Endothelial cell of umbilical vein (primary cell): Measurements from ENCODE around the gene C1QTNF5.

Source experiments
- CTCF ChIP-seq, 2 donors: IDR thresholded peaks; 1 replicate in 1 of 2; 2 replicates in 1 of 2; pipeline ENCODE4 v1.5.1; 2011; ENCODE audit warnings: low read length in 2 of 2, mild to moderate bottlenecking in 2 of 2, moderate library complexity in 2 of 2, control low read depth in 1 of 2, inconsistent platforms in 1 of 2, low read depth in 1 of 2; ENCODE audit not compliant: insufficient read depth in 1 of 2; ENCODE audit errors: extremely low read depth in 1 of 2
- EZH2 ChIP-seq: IDR thresholded peaks from 2 replicates; pipeline ENCODE4 v1.6.1; 2012; ENCODE audit warnings: borderline replicate concordance, low read depth, mild to moderate bottlenecking, moderate library complexity, low read length, inconsistent platforms; ENCODE audit not compliant: severe bottlenecking
- FOS ChIP-seq: IDR thresholded peaks from 2 replicates; pipeline ENCODE4 v1.6.1; 2011; ENCODE audit warnings: mild to moderate bottlenecking, low read length, moderate library complexity, borderline replicate concordance; ENCODE audit not compliant: insufficient read depth
- GATA2 ChIP-seq: IDR thresholded peaks from 2 replicates; pipeline ENCODE4 v1.7.0; 2011; ENCODE audit warnings: low read depth, mild to moderate bottlenecking, moderate library complexity, mixed read lengths, low read length; ENCODE audit not compliant: insufficient read length, insufficient read depth
- JUN ChIP-seq: IDR thresholded peaks from 2 replicates; pipeline ENCODE4 v1.6.1; 2011; ENCODE audit warnings: borderline replicate concordance, low read depth; ENCODE audit not compliant: insufficient read length, insufficient read depth
- MAX ChIP-seq: IDR thresholded peaks from 2 replicates; pipeline ENCODE4 v1.6.1; 2011; ENCODE audit not compliant: insufficient read depth, insufficient read length
- POLR2A ChIP-seq: IDR thresholded peaks from 2 replicates; pipeline ENCODE4 v1.6.1; 2012; ENCODE audit warnings: low read depth, mild to moderate bottlenecking, control low read depth, low read length
- POLR2AphosphoS5 ChIP-seq: IDR thresholded peaks from 2 replicates; pipeline ENCODE4 v1.6.1; 2012; ENCODE audit warnings: low read depth, mild to moderate bottlenecking, control low read depth, low read length, moderate library complexity; ENCODE audit not compliant: insufficient read depth

GRCh38 chr11:119351232-119351631 is 10.5 kb upstream of the C1QTNF5 start:
- TF ChIP-seq POLR2A (no peak), CTCF (IDR thresholded peaks at IDR 0.05; ENCODE audit: extremely low read depth in 1 of 2, insufficient read depth in 1 of 2, low read depth in 1 of 2, low read length in 2 of 2) (no peak), POLR2AphosphoS5 (no peak), MAX (no peak), JUN (no peak), GATA2 (no peak), FOS (no peak), EZH2 (no peak)
